Right ventricle myocardium inferior (tissue), 1 donor: ENCODE results near the gene CBX2. TPM values are rescaled to one million over a fixed set of nuclear protein-coding genes. Genes with fewer than 3 reads are reported as not detected.

ENCODE experiments used
- ATAC-seq: fragments of 200-7000 bp; cut with Tn5 transposase; one replicate; pipeline ENCODE4 v1.9.1; 2020; ENCODE audit warnings: mild to moderate bottlenecking, moderate library complexity
- DNase-seq: peaks from one replicate; pipeline ENCODE4 v3.0.0; 2021; ENCODE audit errors: missing footprints
- intact Hi-C: fragments of 100-400 bp; cut with DNase I; formaldehyde crosslinking; loops from one replicate; pipeline ENCODE4 v1.11.0; 2022
- long read RNA-seq: library from polyadenylated mRNA; unstranded; transcript quantifications from one replicate; pipeline ENCODE4 v2.0.0, GENCODE V29; 2021
- total RNA-seq: library from RNA; stranded (reverse); fragmentation: NEBNext Ultra II Directional; extraction: Animal tissue kit (Norgen Biotek cat#: 25700); gene quantifications from one replicate; pipeline ENCODE4 v1.2.1, GENCODE V29; 2021
- donor health status: DM: no; HTN: yes; CAD: no; lungs with severe emphysema.

CBX2 gene
- 4.2 TPM for total RNA-seq
- long read RNA-seq, full-length matches to known transcripts, result 3 of 5 reads
- long read RNA-seq, partial matches to known transcripts, result 0 of 5 reads
- long read RNA-seq, other reads (novel, unspliced or antisense), result 2 of 5 reads

- intact Hi-C loops, result no loop called here
- ATAC-seq (peak; percentile 87), DNase-seq (peak; percentile 87)
Observed at GRCh38 chr17:79777894-79778503, at the start of gene CBX2. Gene CBX2, plus strand, starts transcription at chr17:79778148. Its CDS starts 88 bp downstream, at chr17:79778236.

- ATAC-seq, result peak; percentile 79
- intact Hi-C loops, result no loop called here
- DNase-seq, result peak; percentile 84
Observed at GRCh38 chr17:79728169-79728907, 49.6 kb upstream of the CBX2 start.

- intact Hi-C loops, result no loop called here
- ATAC-seq (peak; percentile 10), DNase-seq (no peak)
Observed at GRCh38 chr17:79728908-79729471, 49.0 kb upstream of the CBX2 start.

- ATAC-seq (no peak), DNase-seq (no peak)
- intact Hi-C loops, result no loop called here
Observed at GRCh38 chr17:79729761-79730160, 48.2 kb upstream of the CBX2 start.

- intact Hi-C loops, result no loop called here
- ATAC-seq (no peak), DNase-seq (no peak)
Observed at GRCh38 chr17:79730437-79730768, 47.5 kb upstream of the CBX2 start.

GRCh38 chr17:79730769-79731483 lies 47.0 kb upstream of the CBX2 start, which contains the start of gene ENPP7:
Gene ENPP7, plus strand, starts transcription at chr17:79730943. Its CDS starts 197 bp downstream, at chr17:79731140.
- DNase-seq (no peak), ATAC-seq (no peak)
- intact Hi-C loops, result no loop called here

- ATAC-seq (no peak), DNase-seq (no peak)
- intact Hi-C loops, result no loop called here
Observed at GRCh38 chr17:79732254-79732653, 45.7 kb upstream of the CBX2 start.

- intact Hi-C loops, result no loop called here
- DNase-seq (no peak), ATAC-seq (no peak)
Observed at GRCh38 chr17:79732804-79733691, 44.9 kb upstream of the CBX2 start.

GRCh38 chr17:79733692-79734070 lies 44.3 kb upstream of the CBX2 start:
- DNase-seq (no peak), ATAC-seq (no peak)
- intact Hi-C loops, result no loop called here

- intact Hi-C loops, result no loop called here
- DNase-seq (peak; percentile 16), ATAC-seq (no peak)
Observed at GRCh38 chr17:79735096-79735495, 42.9 kb upstream of the CBX2 start.

- ATAC-seq, result no peak
Observed at GRCh38 chr17:79737046-79737921, 40.7 kb upstream of the CBX2 start.

GRCh38 chr17:79737922-79738578 lies 39.9 kb upstream of the CBX2 start:
- no peak for ATAC-seq
- intact Hi-C loops, result no loop called here
- DNase-seq, result no peak

More at GRCh38 chr17:79737046-79737921, 40.7 kb upstream of the CBX2 start:
- DNase-seq, result no peak
- intact Hi-C loops, result no loop called here

- ATAC-seq (no peak), DNase-seq (no peak)
- intact Hi-C loops, result no loop called here
Observed at GRCh38 chr17:79738643-79739042, 39.3 kb upstream of the CBX2 start.

GRCh38 chr17:79739148-79740062 lies 38.5 kb upstream of the CBX2 start:
- DNase-seq (no peak), ATAC-seq (no peak)
- intact Hi-C loops, result loop anchor here (5.0 to 10.0 kb wide), 2 partner anchors 105 to 253 kb away; no protein-coding TSS in a partner anchor

GRCh38 chr17:79740413-79740812 lies 37.5 kb upstream of the CBX2 start:
- ATAC-seq (no peak), DNase-seq (peak; percentile 23)
- intact Hi-C loops, result loop anchor here (5.0 to 10.0 kb wide), 2 partner anchors 104 to 252 kb away; no protein-coding TSS in a partner anchor

GRCh38 chr17:79741401-79741750 lies 36.6 kb upstream of the CBX2 start:
- DNase-seq (peak; percentile 4), ATAC-seq (no peak)
- intact Hi-C loops, result loop anchor here (5.0 to 10.0 kb wide), 2 partner anchors 103 to 251 kb away; no protein-coding TSS in a partner anchor
